Measurements from ENCODE around the gene ABCD3. TPM values are rescaled to one million over a fixed set of nuclear protein-coding genes. Genes with fewer than 3 reads are reported as not detected.
A peak's percentile ranks its signal among the peaks of the same experiment; 100 is the strongest.

ABCD3 gene
- total and polyA plus RNA-seq, 2 of the 4 experiments (the other 2 are of a cell fraction), result 13.6 to 32.6 TPM

DNA sequence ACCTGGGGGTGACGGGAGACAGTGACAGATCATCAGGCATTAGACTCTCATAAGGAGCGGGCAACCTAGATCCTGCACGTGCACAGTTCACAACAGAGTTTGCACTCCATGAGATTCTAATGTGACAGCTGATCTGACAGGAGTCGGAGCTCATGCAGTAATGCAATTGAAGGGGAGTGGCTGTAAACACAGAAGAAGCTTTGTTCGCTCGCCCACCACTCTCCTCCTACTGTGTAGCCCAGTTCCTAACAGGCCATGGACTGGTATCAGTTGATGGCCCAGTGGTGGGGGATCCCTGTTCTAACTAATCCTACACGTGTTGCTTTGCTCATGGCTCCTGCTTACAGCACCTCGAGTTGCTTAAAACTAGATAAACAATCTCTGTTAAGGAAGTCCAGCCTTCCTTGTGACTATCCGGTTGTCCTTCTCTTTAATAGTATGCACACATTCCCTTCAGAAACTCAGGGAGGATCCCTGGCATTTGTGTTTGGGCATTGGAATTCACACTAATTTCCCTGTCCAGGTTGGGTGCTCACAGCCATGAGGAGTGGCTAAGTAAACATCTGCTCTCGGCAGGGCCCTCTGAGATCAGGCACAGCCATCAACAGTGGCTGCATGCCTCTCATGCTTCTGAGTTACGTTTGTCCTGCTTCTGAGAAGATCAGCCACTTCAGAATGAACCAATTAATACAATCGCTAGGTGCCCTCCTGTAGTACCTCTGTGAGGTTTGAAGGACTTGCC, 144.5 kb downstream of the ABCD3 start:
- CTCF ChIA-PET, result interaction anchor here (1.4 kb wide), 1 partner anchor 12 kb away, joined by 3 read pairs; no protein-coding TSS in a partner anchor
- no peaks in the 10 kb centered on the region for H3K36me3 ChIP-seq (ENCODE audit: control insufficient read depth, insufficient read depth, low read length)
- H3K23ac ChIP-seq (ENCODE audit: low read depth, low read length), result peak overlapping the region; percentile 11; the same call in 1 of the 2 replicates
- peak overlapping the region; percentile 5 for H3K14ac ChIP-seq (replicated peaks; ENCODE audit: low read depth, low read length)
- H4K20me1 ChIP-seq (ENCODE audit: insufficient read depth, low read length), result no peaks in the 10 kb centered on the region
- DNase-seq (no peak), ATAC-seq (ENCODE audit: low read depth) (peak; percentile 27)
- H3K4me1 ChIP-seq (ENCODE audit: control insufficient read depth, insufficient read depth, low read length), result peaks cover 22% of the 10 kb centered on the region
- BruUV-seq (replicated peaks), result no TSS peak
- peak overlapping the region; percentile 88 for H2BK15ac ChIP-seq (ENCODE audit: low read depth, low read length)
- peak overlapping the region; percentile 80; the same call in 1 of the 2 replicates for H2AK5ac ChIP-seq (ENCODE audit: low read depth, low read length)
- 0 out of 2 replicates have a peak overlapping the region, but pooled peaks have one; percentile 20 for H3K27ac ChIP-seq (ENCODE audit: insufficient read depth, low read length)
- dilution Hi-C loops (cut with HindIII; ENCODE audit: low sequenced_read_pairs, unreplicated experiment) (no loop called here), in situ Hi-C loops (cut with MboI; ENCODE audit: low sequenced_read_pairs) (no loop called here), intact Hi-C loops (cut with micrococcal nuclease) (no loop called here)
- peak overlapping the region; percentile 6 to 62; a peak in 2 of 4 replicates for H4K8ac ChIP-seq (ENCODE audit: low read depth in 2 of 2, low read length in 2 of 2)
- peak overlapping the region; percentile 51 for H3K4ac ChIP-seq (ENCODE audit: low read depth, low read length)
- peak overlapping the region; percentile 35 for H2BK20ac ChIP-seq (ENCODE audit: low read depth, low read length)
- POLR2A ChIA-PET (ENCODE audit: unreplicated experiment), result interaction anchor here (3.2 kb wide), 1 partner anchor 20 kb away, joined by 15 read pairs; the partner anchor contains the start of gene F3
- H3K9me3 ChIP-seq (ENCODE audit: control insufficient read depth, insufficient read depth, low read length), result no peaks in the 10 kb centered on the region
- peak overlapping the region; percentile 63 for H2BK120ac ChIP-seq (ENCODE audit: low read depth, low read length)
- peak overlapping the region; percentile 17 for H2AK9ac ChIP-seq (replicated peaks; ENCODE audit: low read depth, low read length, poor library complexity)
- H3K79me1 ChIP-seq (ENCODE audit: low read depth in 1 of 2, low read length in 2 of 2), result peaks cover 0 to 5% of the 10 kb centered on the region in 2 experiments; a peak in 2 of 4 replicates
- H3K18ac ChIP-seq (ENCODE audit: low read depth, low read length), result peak overlapping the region; percentile 57
- no peak overlapping the region for H2BK5ac ChIP-seq (ENCODE audit: low read depth, low read length, poor library complexity, severe bottlenecking)
- H2AFZ ChIP-seq (replicated peaks; ENCODE audit: low read length, poor library complexity), result peak overlapping the region; percentile 11
- no peak overlapping the region for H3K56ac ChIP-seq (ENCODE audit: extremely low read depth, insufficient read depth, low read length)
- no peak overlapping the region for H3K4me2 ChIP-seq (ENCODE audit: low read depth, low read length)
- WGBS, 2 experiments (ENCODE audit: extremely low coverage in 2 of 2, insufficient read length in 1 of 2), result 100% methylated on average over 1 of the region's 12 CpGs; no CpG with 5 or more reads in 1 of the 2 experiments
- no peaks in the 10 kb centered on the region for H3K27me3 ChIP-seq (ENCODE audit: control insufficient read depth, insufficient read depth, low read length)
- H3K9ac ChIP-seq (ENCODE audit: low read depth, low read length), result no peak overlapping the region
- H3K9me1 ChIP-seq (ENCODE audit: insufficient read depth, low read length), result peaks cover 14% of the 10 kb centered on the region
- peak overlapping the region; percentile 70 for H4K91ac ChIP-seq (ENCODE audit: insufficient read depth, low read depth, low read length)
- H4K5ac ChIP-seq (ENCODE audit: low read depth, low read length), result peak overlapping the region; percentile 10
- no peak overlapping the region for H3K4me3 ChIP-seq (ENCODE audit: insufficient read depth, low read depth, low read length)
- peak; percentile 13; the same call in 1 of the 2 replicates for TF ChIP-seq BHLHE40 (IDR thresholded peaks at IDR 0.05; ENCODE audit: low read depth, low read length)
- TF ChIP-seq, protein P1, sequence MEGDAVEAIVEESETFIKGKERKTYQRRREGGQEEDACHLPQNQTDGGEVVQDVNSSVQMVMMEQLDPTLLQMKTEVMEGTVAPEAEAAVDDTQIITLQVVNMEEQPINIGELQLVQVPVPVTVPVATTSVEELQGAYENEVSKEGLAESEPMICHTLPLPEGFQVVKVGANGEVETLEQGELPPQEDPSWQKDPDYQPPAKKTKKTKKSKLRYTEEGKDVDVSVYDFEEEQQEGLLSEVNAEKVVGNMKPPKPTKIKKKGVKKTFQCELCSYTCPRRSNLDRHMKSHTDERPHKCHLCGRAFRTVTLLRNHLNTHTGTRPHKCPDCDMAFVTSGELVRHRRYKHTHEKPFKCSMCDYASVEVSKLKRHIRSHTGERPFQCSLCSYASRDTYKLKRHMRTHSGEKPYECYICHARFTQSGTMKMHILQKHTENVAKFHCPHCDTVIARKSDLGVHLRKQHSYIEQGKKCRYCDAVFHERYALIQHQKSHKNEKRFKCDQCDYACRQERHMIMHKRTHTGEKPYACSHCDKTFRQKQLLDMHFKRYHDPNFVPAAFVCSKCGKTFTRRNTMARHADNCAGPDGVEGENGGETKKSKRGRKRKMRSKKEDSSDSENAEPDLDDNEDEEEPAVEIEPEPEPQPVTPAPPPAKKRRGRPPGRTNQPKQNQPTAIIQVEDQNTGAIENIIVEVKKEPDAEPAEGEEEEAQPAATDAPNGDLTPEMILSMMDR (conservative IDR thresholded peaks at IDR 0.05; ENCODE audit: low read depth, low read length), result no peak
